Measurements from ENCODE around the gene PIGZ.

The PIGZ gene

DNA sequence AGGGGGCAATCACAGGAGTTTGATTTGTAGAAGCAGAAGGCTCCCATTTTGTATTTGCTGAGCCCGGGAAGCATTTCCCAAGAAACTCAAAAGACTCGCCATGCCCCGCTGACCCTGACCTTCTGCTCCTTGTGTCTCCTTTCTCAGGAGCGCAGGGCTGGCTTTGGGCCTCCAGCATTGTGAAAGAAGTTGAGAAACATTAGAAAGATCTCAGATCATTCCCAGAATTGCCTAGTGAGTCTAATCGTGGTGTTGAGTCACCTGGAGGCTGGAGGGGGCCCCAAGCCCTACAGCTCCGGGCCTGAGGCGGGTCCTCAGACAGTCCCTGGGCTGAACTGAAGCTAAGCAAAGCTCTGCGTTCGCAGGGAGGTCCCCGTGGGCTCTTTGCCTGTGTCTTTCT is 10.9 kb upstream of the PIGZ start:
- no peak for DNase-seq (ENCODE audit: low read depth)

GRCh38 chr3:196976941-196977340 is 8.3 kb upstream of the PIGZ start:
- DNase-seq (ENCODE audit: low read depth): no peak

GRCh38 chr3:196975349-196975748 is 6.7 kb upstream of the PIGZ start:
- no peak for DNase-seq (ENCODE audit: low read depth)

GRCh38 chr3:196974661-196975060 is 6.0 kb upstream of the PIGZ start:
- DNase-seq (ENCODE audit: low read depth): no peak

DNA sequence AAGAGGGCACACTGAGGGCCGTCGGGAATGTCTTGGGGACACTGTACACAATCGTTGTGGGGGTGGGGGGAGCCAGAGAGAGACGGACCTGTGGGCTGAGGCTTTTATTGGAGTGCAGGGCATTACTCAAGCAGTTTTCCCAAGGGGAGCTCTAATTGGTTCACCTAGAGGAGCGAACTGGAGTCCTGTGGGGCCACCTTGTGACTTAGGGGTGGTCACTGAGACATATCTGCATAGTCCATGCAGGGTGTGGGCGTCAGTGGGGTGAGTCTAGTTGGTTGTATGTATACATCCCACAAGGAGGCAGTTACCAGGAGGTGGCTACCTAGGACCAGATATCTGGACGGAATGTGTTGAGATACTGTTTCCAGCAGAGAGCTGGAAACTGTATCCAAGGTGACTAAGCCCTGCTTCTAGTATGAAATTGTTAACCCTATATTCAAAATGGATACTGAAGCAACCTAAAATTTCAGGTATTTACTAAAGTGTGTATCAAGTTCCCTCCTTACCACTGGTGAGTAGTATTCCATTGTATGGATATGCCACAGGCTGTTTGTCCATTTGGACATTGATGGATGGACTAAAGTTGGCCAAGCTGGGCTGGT is 2.6 kb upstream of the PIGZ start:
- no peak for DNase-seq (ENCODE audit: low read depth)

GRCh38 chr3:196970547-196971093 is 2.0 kb upstream of the PIGZ start:
- DNase-seq (ENCODE audit: low read depth): no peak

DNA sequence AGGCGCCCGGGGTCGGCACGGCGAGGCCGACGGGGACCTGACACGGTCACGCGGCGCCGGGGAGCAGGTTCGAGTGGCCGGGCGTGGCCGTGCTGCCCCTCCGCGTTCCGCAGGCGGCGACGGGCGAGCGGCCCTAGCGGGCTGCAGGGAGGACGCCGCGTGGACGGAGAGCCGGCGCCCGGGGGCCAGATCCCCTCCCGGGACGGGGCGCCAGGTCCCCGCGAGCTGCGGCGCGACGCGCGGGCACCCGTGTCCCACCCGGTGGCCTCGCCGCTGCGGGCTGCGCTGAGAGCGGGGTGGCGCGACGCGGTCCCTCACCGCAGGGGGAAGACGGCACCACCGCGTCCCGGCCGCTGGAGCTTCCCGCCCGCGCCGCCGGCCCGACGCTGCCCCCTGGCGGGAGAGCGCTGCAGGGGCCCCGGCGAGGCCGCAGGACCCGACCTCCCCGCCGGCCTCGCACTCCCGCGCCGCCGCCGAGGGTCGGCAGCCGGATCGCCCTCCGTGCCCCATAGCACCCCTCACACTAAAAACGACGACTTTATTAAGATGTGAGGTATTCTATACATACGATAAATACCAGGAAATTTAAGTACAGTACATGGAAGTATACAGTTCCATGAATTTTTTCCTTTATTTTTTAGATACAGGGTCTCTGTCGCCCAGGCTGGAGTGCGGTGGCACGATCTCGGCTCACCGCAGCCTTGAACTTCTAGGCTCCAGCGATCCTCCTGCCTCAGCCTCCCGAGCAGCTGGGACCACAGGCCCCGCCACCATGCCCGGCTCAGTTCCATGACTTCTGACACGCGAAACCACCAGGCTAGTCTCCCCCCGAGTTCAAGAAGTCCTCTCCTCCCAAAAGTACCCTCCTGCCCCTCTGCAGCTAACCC is 1.3 kb upstream of the PIGZ start:
- no peak for DNase-seq (ENCODE audit: low read depth)

GRCh38 chr3:196969134-196969659 is 564 bp upstream of the PIGZ start:
- DNase-seq (ENCODE audit: low read depth): no peak

- DNase-seq (ENCODE audit: low read depth): no peak
Observed at GRCh38 chr3:196967412-196968232, 1.0 kb downstream of the PIGZ start.

DNA sequence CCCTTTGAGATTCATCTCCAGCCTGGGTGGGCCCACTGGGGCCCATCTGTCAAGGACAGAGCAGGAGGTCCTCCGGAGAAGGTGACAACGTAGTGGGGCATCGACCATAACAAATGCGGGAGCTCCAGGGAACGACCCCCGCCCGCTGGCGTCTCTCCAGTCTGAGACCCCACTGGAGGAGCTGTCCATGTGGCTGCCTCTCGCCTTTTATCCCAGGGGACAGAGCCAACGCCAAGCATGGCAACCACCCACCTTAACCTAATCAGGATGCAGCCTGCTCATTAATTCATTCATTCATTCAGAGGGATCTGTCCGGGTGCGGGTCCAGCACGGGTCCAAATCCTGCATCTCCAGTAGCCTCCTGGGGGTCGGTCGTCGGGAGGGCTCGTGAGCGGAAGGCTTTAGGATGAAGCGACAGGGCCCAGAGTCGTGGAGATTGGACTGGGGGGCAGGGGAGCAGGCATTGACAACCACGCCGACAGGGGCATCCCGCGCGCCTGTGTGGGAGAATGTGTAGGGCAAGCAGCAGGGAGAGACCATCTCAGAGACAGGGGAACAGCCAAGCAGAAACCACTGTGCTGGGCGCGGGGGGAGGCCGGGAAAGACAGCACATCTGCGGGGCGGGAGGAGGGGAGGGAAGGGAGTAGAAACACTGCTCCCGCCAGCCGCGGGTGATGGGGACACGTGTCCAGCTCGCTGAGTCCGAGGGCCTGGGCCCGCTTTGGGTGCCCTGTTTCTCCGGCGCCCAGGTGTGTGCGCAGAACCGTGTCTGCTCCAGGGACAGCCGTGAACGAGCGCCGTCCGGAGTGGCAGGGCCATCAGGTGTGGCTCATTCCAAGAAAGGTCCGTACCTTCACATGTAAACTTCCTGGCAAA is 1.9 kb downstream of the PIGZ start:
- no peak for DNase-seq (ENCODE audit: low read depth)

- DNase-seq (ENCODE audit: low read depth): no peak
Observed at GRCh38 chr3:196965804-196966173, 2.8 kb downstream of the PIGZ start.

DNA sequence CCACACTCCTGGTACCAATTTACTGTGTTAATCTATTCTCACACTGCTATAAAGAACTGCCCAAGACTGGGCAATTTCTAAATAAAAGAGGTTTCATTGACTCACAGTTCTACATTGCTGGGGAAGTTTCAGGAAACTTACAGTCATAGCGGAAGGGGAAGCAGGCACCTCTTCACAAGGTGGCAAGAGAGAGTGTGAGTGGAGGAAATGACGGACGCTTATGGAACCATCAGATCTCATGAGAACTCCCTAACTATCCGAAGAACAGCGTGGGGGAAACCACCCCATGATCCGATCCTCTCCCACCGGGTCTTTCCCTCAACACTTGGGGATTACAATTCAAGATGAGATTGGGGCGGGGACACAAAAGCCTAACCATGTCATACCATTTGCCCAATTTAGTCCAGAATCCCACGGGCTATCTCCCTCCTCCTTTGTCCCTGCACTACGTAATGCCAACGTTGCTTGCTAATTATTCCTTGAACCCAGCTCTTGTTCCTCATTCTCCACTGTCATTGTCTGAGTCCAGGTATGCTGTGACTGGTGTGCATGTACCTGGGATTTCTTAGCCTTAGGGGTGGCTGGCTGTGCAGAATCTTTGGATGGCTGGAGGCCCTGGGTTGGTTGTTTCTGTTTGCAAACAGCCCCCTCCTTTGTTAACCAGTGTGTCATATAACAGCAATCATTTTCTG is 3.4 kb downstream of the PIGZ start:
- no peak for DNase-seq (ENCODE audit: low read depth)

DNA sequence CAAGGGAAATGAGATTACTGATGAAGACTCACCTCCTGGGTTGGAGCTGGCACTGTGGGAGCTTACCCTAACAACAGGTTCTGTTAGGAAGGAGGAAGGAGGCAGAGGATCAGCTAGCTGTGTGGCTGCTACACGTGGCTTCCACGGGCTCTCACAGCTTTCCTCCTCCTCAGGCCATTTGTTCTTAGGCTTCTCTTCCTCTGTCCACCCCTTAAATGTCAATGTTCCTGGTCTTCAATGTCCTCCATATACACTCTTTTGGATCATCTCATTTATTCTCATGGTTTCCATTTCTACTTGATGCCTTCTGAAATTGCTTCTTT is 5.0 kb downstream of the PIGZ start:
- DNase-seq (ENCODE audit: low read depth): no peak

DNA sequence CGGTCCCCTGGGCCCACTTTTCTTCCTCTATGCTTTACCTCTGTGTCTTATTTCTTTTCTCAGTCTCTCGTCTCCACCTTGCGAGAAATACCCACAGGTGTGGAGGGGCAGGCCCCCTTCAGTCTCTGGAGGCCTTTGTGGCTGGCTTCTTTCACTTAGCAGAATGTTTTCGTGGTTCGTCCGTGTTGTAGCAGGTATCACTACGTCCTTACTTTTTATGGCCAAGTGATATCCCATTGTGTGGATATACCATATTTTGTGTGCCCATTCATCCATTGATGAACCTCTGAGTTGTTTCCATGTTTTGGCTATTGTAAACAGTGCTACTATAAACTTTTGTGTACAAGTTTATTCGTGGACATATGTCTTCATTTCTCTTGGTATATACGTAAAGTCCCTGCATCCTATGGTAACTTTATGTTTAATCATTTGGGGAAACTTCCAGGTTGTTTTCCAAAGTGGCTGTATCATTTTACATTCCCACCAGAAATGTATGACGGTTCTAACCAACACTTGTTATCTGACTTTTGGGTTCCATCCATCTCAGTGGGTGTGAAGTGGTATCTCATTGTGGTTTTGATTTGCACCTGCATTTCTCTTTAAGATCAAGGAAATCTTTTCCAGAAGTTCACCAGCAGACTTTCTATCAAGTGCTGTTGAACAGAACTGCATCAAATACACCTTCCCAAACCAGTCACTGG is 5.6 kb downstream of the PIGZ start:
- no peak for DNase-seq (ENCODE audit: low read depth)

DNA sequence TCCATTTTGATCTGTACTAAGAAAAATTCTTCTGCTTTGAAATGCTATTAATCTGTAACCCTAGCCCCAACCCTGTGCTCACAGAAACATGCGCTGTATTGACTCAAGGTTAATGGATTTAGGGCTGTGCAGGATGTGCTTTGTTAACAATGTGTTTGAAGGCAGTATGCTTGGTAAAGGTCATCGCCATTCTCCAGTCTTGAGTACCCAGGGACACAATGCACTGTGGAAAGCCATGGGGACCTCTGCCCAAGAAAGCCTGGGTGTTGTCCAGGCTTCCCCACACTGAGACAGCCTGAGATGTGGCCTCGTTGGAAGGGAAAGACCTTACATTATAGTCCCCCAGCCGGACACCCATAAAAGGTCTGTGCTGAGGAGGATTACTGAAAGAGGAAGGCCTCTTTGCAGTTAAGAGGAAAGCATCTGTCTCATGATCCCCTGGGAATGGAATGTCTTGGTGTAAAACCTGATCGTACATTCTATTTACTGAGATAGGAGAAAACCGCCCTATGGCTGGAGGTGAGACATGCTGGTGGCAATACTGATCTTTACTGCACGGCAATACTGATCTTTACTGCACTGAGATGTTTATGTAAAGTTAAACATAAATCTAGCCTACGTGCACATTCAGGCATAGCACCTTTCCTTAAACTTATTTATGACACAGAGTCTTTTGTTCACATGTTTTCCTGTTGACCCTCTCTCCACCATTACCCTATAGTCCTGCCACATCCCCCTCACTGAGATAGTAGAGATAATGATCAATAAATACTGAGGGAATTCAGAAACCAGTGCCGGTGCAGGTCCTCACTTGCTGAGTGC is 6.3 kb downstream of the PIGZ start:
- no peak for DNase-seq (ENCODE audit: low read depth)

- no peak for DNase-seq (ENCODE audit: low read depth)
Observed at GRCh38 chr3:196954832-196955231, 13.8 kb downstream of the PIGZ start.

- no peak for DNase-seq (ENCODE audit: low read depth)
Observed at GRCh38 chr3:196951371-196951770, 17.3 kb downstream of the PIGZ start.

- no peak for DNase-seq (ENCODE audit: low read depth)
Observed at GRCh38 chr3:196949750-196950149, 18.9 kb downstream of the PIGZ start.

DNA sequence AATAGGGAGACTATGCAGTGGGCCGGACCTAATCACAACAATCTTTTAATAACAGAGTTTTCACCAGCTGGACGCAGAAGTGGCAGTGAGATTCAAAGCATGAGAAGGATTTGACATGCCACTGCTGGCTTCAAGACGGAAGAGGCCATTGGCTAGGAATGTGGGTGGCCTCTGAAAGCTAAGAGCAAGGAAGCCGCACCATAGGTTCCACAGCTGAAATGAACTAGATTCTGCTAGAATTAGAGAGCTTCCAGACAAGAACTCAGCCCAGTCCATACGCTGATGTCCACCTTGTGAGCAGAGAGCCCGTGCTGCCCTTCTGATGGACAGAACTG is 19.4 kb downstream of the PIGZ start:
- no peak for DNase-seq (ENCODE audit: low read depth)

Measured in GM04503 (cell line).